ENCODE results near the gene SHANK3.

Gene SHANK3

GRCh38 chr22:50673231-50674129, 857 bp downstream of the SHANK3 start:
- TF ChIP-seq CTCF (IDR thresholded peaks at IDR 0.05; ENCODE audit: borderline replicate concordance, insufficient read depth, low read depth, low read length) = no peak
- no peak overlapping the region for H3K4me3 ChIP-seq (ENCODE audit: low read depth, low read length)

GRCh38 chr22:50674130-50674500, 1.5 kb downstream of the SHANK3 start:
- no peak for TF ChIP-seq CTCF (IDR thresholded peaks at IDR 0.05; ENCODE audit: borderline replicate concordance, insufficient read depth, low read depth, low read length)
- H3K4me3 ChIP-seq (ENCODE audit: low read depth, low read length) = no peak overlapping the region

- H3K4me3 ChIP-seq (ENCODE audit: low read depth, low read length) = no peak overlapping the region
- TF ChIP-seq CTCF (IDR thresholded peaks at IDR 0.05; ENCODE audit: borderline replicate concordance, insufficient read depth, low read depth, low read length) = no peak
Observed at GRCh38 chr22:50674606-50675552, 2.3 kb downstream of the SHANK3 start.

GRCh38 chr22:50675553-50676179, 3.0 kb downstream of the SHANK3 start:
- TF ChIP-seq CTCF (IDR thresholded peaks at IDR 0.05; ENCODE audit: borderline replicate concordance, insufficient read depth, low read depth, low read length) = no peak
- H3K4me3 ChIP-seq (ENCODE audit: low read depth, low read length) = no peak overlapping the region

GRCh38 chr22:50676180-50676636, 3.6 kb downstream of the SHANK3 start:
- no peak for TF ChIP-seq CTCF (IDR thresholded peaks at IDR 0.05; ENCODE audit: borderline replicate concordance, insufficient read depth, low read depth, low read length)
- no peak overlapping the region for H3K4me3 ChIP-seq (ENCODE audit: low read depth, low read length)

- no peak for TF ChIP-seq CTCF (IDR thresholded peaks at IDR 0.05; ENCODE audit: borderline replicate concordance, insufficient read depth, low read depth, low read length)
- no peak overlapping the region for H3K4me3 ChIP-seq (ENCODE audit: low read depth, low read length)
Observed at GRCh38 chr22:50676661-50677492, 4.3 kb downstream of the SHANK3 start.
